Measurements from ENCODE around the gene MGAT5.

- TF ChIP-seq CTCF (IDR thresholded peaks at IDR 0.05) = no peak
- TF ChIP-seq POLR2A (IDR thresholded peaks at IDR 0.05) = no peak
Observed at GRCh38 chr2:134325696-134326095, 71.8 kb downstream of the MGAT5 start.
